Sigmoid colon (tissue), 4 donors: ENCODE measurements around the gene NFE2L3.

Source experiments
- CTCF ChIP-seq, 4 experiments: fragments of 450-650 bp in 3 of 4; fragments of 200-600 bp in 1 of 4; IDR thresholded peaks; one replicate each; pipeline ENCODE4 v1.5.1; 2016 to 2019; ENCODE audit warnings: antibody characterized with exemption in 4 of 4, mild to moderate bottlenecking in 3 of 4, moderate library complexity in 2 of 4
- EP300 ChIP-seq, 4 donors: sonication (generic); formaldehyde crosslinking; IDR thresholded peaks; one replicate each; pipeline ENCODE4 v1.6.1; 2017; ENCODE audit warnings: antibody characterized with exemption in 4 of 4
- POLR2A ChIP-seq, 2 donors: fragments of 450-650 bp; IDR thresholded peaks; one replicate each; pipeline ENCODE4 v1.6.1; 2016; ENCODE audit warnings: antibody characterized with exemption in 2 of 2, mild to moderate bottlenecking in 2 of 2, moderate library complexity in 2 of 2

- TF ChIP-seq EP300 (IDR thresholded peaks at IDR 0.05): no peak
- no peak for TF ChIP-seq POLR2A (IDR thresholded peaks at IDR 0.05)
- no peak for TF ChIP-seq CTCF (IDR thresholded peaks at IDR 0.05)
Observed at GRCh38 chr7:26181474-26182227, 29.7 kb downstream of the NFE2L3 start.
